KOPT-K1 (cell line): ENCODE measurements around the gene NPRL2.
A peak's percentile ranks its signal among the peaks of the same experiment; 100 is the strongest.

Source experiments
- H3K27ac ChIP-seq: fragments of 200-600 bp; sonication (generic); 2 replicates; pipeline ENCODE4 v1.5.1; 2016; ENCODE audit warnings: antibody characterized with exemption, mild to moderate bottlenecking, low read depth, low read length; ENCODE audit not compliant: poor library complexity, severe bottlenecking
- H3K36me3 ChIP-seq: fragments of 200-600 bp; sonication (generic); 2 replicates; pipeline ENCODE4 v1.5.1; 2017; ENCODE audit warnings: antibody characterized with exemption, mild to moderate bottlenecking, low read length, moderate library complexity; ENCODE audit not compliant: insufficient read depth
- H3K9me3 ChIP-seq: fragments of 200-600 bp; sonication (generic); 2 replicates; pipeline ENCODE4 v1.5.1; 2017; ENCODE audit warnings: antibody characterized with exemption, low read length, mild to moderate bottlenecking; ENCODE audit not compliant: insufficient read depth, poor library complexity, severe bottlenecking

Gene NPRL2

GRCh38 chr3:50359760-50360110, 9.2 kb upstream of the NPRL2 start:
- H3K9me3 ChIP-seq, result no peaks in the 10 kb centered on the region
- peak overlapping the region; percentile 69 for H3K27ac ChIP-seq
- peaks cover 34% of the 10 kb centered on the region for H3K36me3 ChIP-seq

- peaks cover 40% of the 10 kb centered on the region for H3K36me3 ChIP-seq
- no peaks in the 10 kb centered on the region for H3K9me3 ChIP-seq
- peak within 1 kb of the TSS; percentile 69 for H3K27ac ChIP-seq
Measured at GRCh38 chr3:50358911-50359759, 8.6 kb upstream of the NPRL2 start, which contains the start of gene TMEM115. TSS of gene TMEM115 (minus strand) at chr3:50359521. CDS start at chr3:50359063, 458 bp downstream.

GRCh38 chr3:50358355-50358910, 7.9 kb upstream of the NPRL2 start:
- H3K27ac ChIP-seq, result peak overlapping the region; percentile 69
- no peaks in the 10 kb centered on the region for H3K9me3 ChIP-seq
- peaks cover 47% of the 10 kb centered on the region for H3K36me3 ChIP-seq

- Histone ChIP-seq H3K27ac (peak overlapping the region; percentile 1), H3K36me3 (peaks cover 56% of the 10 kb centered on the region), H3K9me3 (no peaks in the 10 kb centered on the region)
Measured at GRCh38 chr3:50357481-50357880, 6.9 kb upstream of the NPRL2 start.

- Histone ChIP-seq H3K36me3 (peaks cover 64% of the 10 kb centered on the region), H3K9me3 (no peaks in the 10 kb centered on the region), H3K27ac (no peak overlapping the region)
Measured at GRCh38 chr3:50356553-50356952, 6.0 kb upstream of the NPRL2 start.

- peaks cover 64% of the 10 kb centered on the region for H3K36me3 ChIP-seq
- no peak overlapping the region for H3K27ac ChIP-seq
- no peaks in the 10 kb centered on the region for H3K9me3 ChIP-seq
Measured at GRCh38 chr3:50355829-50356552, 5.4 kb upstream of the NPRL2 start.

- Histone ChIP-seq H3K36me3 (peaks cover 64% of the 10 kb centered on the region), H3K9me3 (no peaks in the 10 kb centered on the region), H3K27ac (no peak overlapping the region)
Measured at GRCh38 chr3:50354850-50355249, 4.3 kb upstream of the NPRL2 start.

- Histone ChIP-seq H3K36me3 (peaks cover 68% of the 10 kb centered on the region), H3K9me3 (no peaks in the 10 kb centered on the region), H3K27ac (no peak overlapping the region)
Measured at GRCh38 chr3:50354186-50354764, 3.7 kb upstream of the NPRL2 start.

GRCh38 chr3:50353245-50354004, 2.9 kb upstream of the NPRL2 start:
- H3K27ac ChIP-seq, result no peak overlapping the region
- H3K36me3 ChIP-seq, result peaks cover 75% of the 10 kb centered on the region
- no peaks in the 10 kb centered on the region for H3K9me3 ChIP-seq

- Histone ChIP-seq H3K27ac (no peak overlapping the region), H3K9me3 (no peaks in the 10 kb centered on the region), H3K36me3 (peaks cover 78% of the 10 kb centered on the region)
Measured at GRCh38 chr3:50352781-50353180, 2.2 kb upstream of the NPRL2 start.

- Histone ChIP-seq H3K27ac (peak overlapping the region; percentile 78), H3K36me3 (peaks cover 69% of the 10 kb centered on the region), H3K9me3 (no peaks in the 10 kb centered on the region)
Measured at GRCh38 chr3:50351323-50351697, 735 bp upstream of the NPRL2 start.

GRCh38 chr3:50350213-50350526, 405 bp downstream of the NPRL2 start:
- peak overlapping the region; percentile 78 for H3K27ac ChIP-seq
- H3K9me3 ChIP-seq, result no peaks in the 10 kb centered on the region
- H3K36me3 ChIP-seq, result peaks cover 57% of the 10 kb centered on the region

GRCh38 chr3:50347187-50347813, 3.3 kb downstream of the NPRL2 start:
- no peaks in the 10 kb centered on the region for H3K9me3 ChIP-seq
- no peak overlapping the region for H3K27ac ChIP-seq
- peaks cover 29% of the 10 kb centered on the region for H3K36me3 ChIP-seq

- Histone ChIP-seq H3K9me3 (no peaks in the 10 kb centered on the region), H3K36me3 (peaks cover 22% of the 10 kb centered on the region), H3K27ac (no peak within 1 kb of the TSS)
Measured at GRCh38 chr3:50345586-50346234, 4.9 kb downstream of the NPRL2 start, which contains the start of gene ZMYND10. TSS of gene ZMYND10 (minus strand) at chr3:50345732. CDS start at chr3:50345579, 153 bp downstream.
